Fibroblast of lung (primary cell): ENCODE measurements around the gene VIPAS39. TPM values are rescaled to one million over a fixed set of nuclear protein-coding genes. Genes with fewer than 3 reads are reported as not detected.

Experiments used
- DNase-seq, 2 donors: peaks; one replicate each; pipeline versions ENCODE4 v3.0.0 to v3.0.0-alpha.2; 2010; ENCODE audit warnings: low read depth in 2 of 2
- H2AFZ ChIP-seq: 2 replicates; pipeline ENCODE4 v1.5.1; 2012; ENCODE audit warnings: low read length, control low read depth, inconsistent platforms
- H3K27ac ChIP-seq: 2 replicates; pipeline ENCODE4 v1.5.1; 2011; ENCODE audit warnings: low read length, control low read depth; ENCODE audit not compliant: insufficient read depth
- H3K27me3 ChIP-seq: 2 replicates; pipeline ENCODE4 v1.5.1; 2011; ENCODE audit warnings: mild to moderate bottlenecking, low read length; ENCODE audit not compliant: control insufficient read depth, insufficient read depth
- H3K36me3 ChIP-seq: 2 replicates; pipeline ENCODE4 v1.5.1; 2011; ENCODE audit warnings: low read length; ENCODE audit not compliant: control insufficient read depth, insufficient read depth
- H3K4me1 ChIP-seq: 2 replicates; pipeline ENCODE4 v1.5.1; 2011; ENCODE audit warnings: low read length; ENCODE audit not compliant: control insufficient read depth, insufficient read depth; ENCODE audit errors: extremely low read depth
- H3K4me2 ChIP-seq: 2 replicates; pipeline ENCODE4 v1.5.1; 2011; ENCODE audit warnings: low read length, control low read depth; ENCODE audit not compliant: insufficient read depth; ENCODE audit errors: extremely low read depth
- H3K4me3 ChIP-seq, 4 experiments: fragments of 200-600 bp in 1 of 4; sonication (generic) in 1 of 4; replicated peaks in 1 of 4; 2 replicates each; pipeline ENCODE4 v1.5.1; 2011 to 2016; ENCODE audit warnings: low read length in 4 of 4, low read depth in 3 of 4, mild to moderate bottlenecking in 3 of 4, control low read depth in 2 of 4, inconsistent platforms in 1 of 4, mixed read lengths in 1 of 4; ENCODE audit not compliant: insufficient read depth in 1 of 4; ENCODE audit errors: control extremely low read depth in 1 of 4
- H3K79me2 ChIP-seq: 2 replicates; pipeline ENCODE4 v1.5.1; 2012; ENCODE audit warnings: mild to moderate bottlenecking, low read length, inconsistent platforms; ENCODE audit not compliant: control insufficient read depth, insufficient read depth
- H3K9ac ChIP-seq: 2 replicates; pipeline ENCODE4 v1.5.1; 2011; ENCODE audit warnings: mild to moderate bottlenecking, low read length, control low read depth; ENCODE audit not compliant: insufficient read depth
- H3K9me3 ChIP-seq: 2 replicates; pipeline ENCODE4 v1.5.1; 2012; ENCODE audit warnings: low read depth, low read length; ENCODE audit not compliant: control insufficient read depth, insufficient read depth
- H4K20me1 ChIP-seq: 2 replicates; pipeline ENCODE4 v1.5.1; 2011; ENCODE audit warnings: low read length; ENCODE audit not compliant: control insufficient read depth, insufficient read depth; ENCODE audit errors: extremely low read depth
- CTCF ChIP-seq, 2 donors: IDR thresholded peaks in 1 of 2; conservative IDR thresholded peaks in 1 of 2; 1 replicate in 1 of 2; 2 replicates in 1 of 2; pipeline ENCODE4 v1.5.1; 2011 to 2012; ENCODE audit warnings: low read length in 2 of 2, control low read depth in 1 of 2, inconsistent platforms in 1 of 2, low read depth in 1 of 2, mild to moderate bottlenecking in 1 of 2
- EZH2 ChIP-seq: IDR thresholded peaks from 2 replicates; pipeline ENCODE4 v1.5.1; 2012; ENCODE audit warnings: low read length, control low read depth, mild to moderate bottlenecking; ENCODE audit errors: missing control alignments
- polyA plus RNA-seq, 2 donors: library from polyadenylated mRNA; depleted of rRNA in 1 of 2; stranded (reverse) in 1 of 2; unstranded in 1 of 2; fragments of >200 nt; gene quantifications; 2 replicates each; pipeline ENCODE4 v1.2.1, GENCODE V29; 2011 to 2012; ENCODE audit warnings: missing spikeins in 1 of 2
- total RNA-seq: library from RNA; depleted of rRNA; stranded (reverse); fragments of >200 nt; gene quantifications from 2 replicates; pipeline ENCODE4 v1.2.1, GENCODE V29; 2014

Gene VIPAS39
- total and polyA plus RNA-seq, 2 donors (not counting 1 experiment from before 2014, with no cell fraction given): 28.1 to 28.2 TPM

- Histone ChIP-seq H4K20me1 (no peaks in the 10 kb centered on the region), H3K4me3 (no peak overlapping the region), H3K9ac (no peak overlapping the region), H3K79me2 (no peaks in the 10 kb centered on the region), H3K36me3 (peaks cover 11% of the 10 kb centered on the region), H3K9me3 (no peaks in the 10 kb centered on the region), H2AFZ (no peak overlapping the region), H3K4me2 (no peak overlapping the region), H3K4me1 (no peaks in the 10 kb centered on the region), H3K27me3 (no peaks in the 10 kb centered on the region), H3K27ac (no peak overlapping the region)
- no peak for TF ChIP-seq CTCF (conservative IDR thresholded peaks at IDR 0.05 in 1 of 2, IDR thresholded peaks at IDR 0.05 in 1 of 2; ENCODE audit: low read depth in 1 of 2, low read length in 2 of 2)
- no peak for TF ChIP-seq EZH2
- no peak for DNase-seq
Observed at GRCh38 chr14:77424862-77425261, 32.5 kb downstream of the VIPAS39 start.

- no peak within 1 kb of the TSS for H2AFZ ChIP-seq
- DNase-seq: no peak
- peaks cover 7% of the 10 kb centered on the region for H3K36me3 ChIP-seq
Observed at GRCh38 chr14:77423423-77423822, 34.0 kb downstream of the VIPAS39 start, which contains the start of gene NOXRED1. Gene NOXRED1, minus strand, starts transcription at chr14:77423523. Its CDS starts 634 bp downstream, at chr14:77422889.

GRCh38 chr14:77421201-77421600 lies 36.2 kb downstream of the VIPAS39 start:
- H3K9me3 ChIP-seq: no peaks in the 10 kb centered on the region
- H3K4me3 ChIP-seq: no peak overlapping the region
- peak in 1 of 2 donors; percentile 2 for DNase-seq
- TF ChIP-seq EZH2 (no peak), CTCF (conservative IDR thresholded peaks at IDR 0.05 in 1 of 2, IDR thresholded peaks at IDR 0.05 in 1 of 2; ENCODE audit: low read depth in 1 of 2, low read length in 2 of 2) (no peak)
- no peak overlapping the region for H3K4me2 ChIP-seq
- H3K79me2 ChIP-seq: no peaks in the 10 kb centered on the region
- H3K27ac ChIP-seq: no peak overlapping the region
- H2AFZ ChIP-seq: no peak overlapping the region
- H3K27me3 ChIP-seq: no peaks in the 10 kb centered on the region
- no peaks in the 10 kb centered on the region for H4K20me1 ChIP-seq
- H3K36me3 ChIP-seq: no peaks in the 10 kb centered on the region
- H3K9ac ChIP-seq: no peak overlapping the region
- no peaks in the 10 kb centered on the region for H3K4me1 ChIP-seq

More at GRCh38 chr14:77423423-77423822, 34.0 kb downstream of the VIPAS39 start, which contains the start of gene NOXRED1:
- no peaks in the 10 kb centered on the region for H3K79me2 ChIP-seq
- H3K4me3 ChIP-seq: no peak within 1 kb of the TSS
- H3K9ac ChIP-seq: no peak within 1 kb of the TSS
- H3K27me3 ChIP-seq: no peaks in the 10 kb centered on the region
- no peak within 1 kb of the TSS for H3K27ac ChIP-seq
- H4K20me1 ChIP-seq: no peaks in the 10 kb centered on the region
- H3K4me1 ChIP-seq: no peaks in the 10 kb centered on the region
- TF ChIP-seq EZH2 (no peak), CTCF (conservative IDR thresholded peaks at IDR 0.05 in 1 of 2, IDR thresholded peaks at IDR 0.05 in 1 of 2; ENCODE audit: low read depth in 1 of 2, low read length in 2 of 2) (no peak)
- H3K4me2 ChIP-seq: no peak within 1 kb of the TSS
- no peaks in the 10 kb centered on the region for H3K9me3 ChIP-seq
